GM21737 (cell line): ENCODE data around the gene SLC36A1.
"Not testable (repeated sequence)": the region's sequence is repeated elsewhere in the genome, so short reads cannot be mapped to it uniquely, and the experiment has no call there.

Experiments
- ATAC-seq: cut with Tn5 transposase; IDR thresholded peaks from one replicate; pipeline ENCODE4 v1.9.1; 2021; ENCODE audit warnings: mild to moderate bottlenecking, moderate library complexity; ENCODE audit not compliant: unreplicated experiment

The SLC36A1 gene

DNA sequence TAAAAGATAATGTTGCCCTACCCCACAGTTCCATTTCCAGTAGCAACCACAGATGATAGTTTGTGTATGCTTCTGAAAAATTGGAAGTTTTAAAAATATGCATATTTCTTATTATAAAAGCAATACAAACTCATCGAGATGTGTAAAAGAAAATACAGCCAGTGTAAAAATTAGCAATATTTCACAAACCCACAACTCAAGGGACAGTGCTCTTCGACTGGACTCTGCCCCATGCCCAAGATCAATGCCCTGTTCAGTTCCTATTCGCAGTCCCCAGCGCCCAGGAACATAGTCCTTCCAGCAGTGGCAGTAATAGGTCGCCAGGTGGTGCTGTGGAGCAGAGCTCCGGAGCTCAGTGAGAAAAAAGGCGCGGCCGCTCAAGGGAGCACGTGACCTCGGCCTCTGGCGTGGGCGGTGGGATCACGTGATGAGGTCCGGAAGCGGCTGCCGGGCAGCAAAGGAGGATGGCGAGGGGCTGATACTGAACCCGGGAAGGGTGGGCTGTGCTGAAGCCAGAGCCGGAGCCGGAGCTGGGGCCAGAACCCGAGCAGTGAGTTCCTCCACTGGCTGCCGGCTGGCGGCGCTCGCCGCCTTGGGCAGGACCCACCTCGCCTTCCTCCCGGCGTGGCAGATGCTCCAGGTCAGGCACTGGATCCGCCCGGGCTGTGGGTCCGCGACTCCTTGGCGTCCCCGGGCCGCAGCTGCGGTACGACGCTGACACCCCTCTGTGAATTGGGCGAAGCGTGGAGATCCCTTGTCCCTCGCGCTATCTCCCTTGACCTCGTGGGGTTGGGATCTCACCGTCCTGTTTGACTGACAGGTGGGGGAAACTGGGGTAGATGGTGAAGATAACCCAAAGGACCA is at the start of gene SLC36A1:
Gene SLC36A1, plus strand, starts transcription at position 430 of the 864 bp plus-strand sequence. CDS start 11,190 bp downstream, outside the sequence.
- ATAC-seq, result peak; percentile 90

- no peak for ATAC-seq
Observed at GRCh38 chr5:151405334-151406160, 41.9 kb upstream of the SLC36A1 start.

- ATAC-seq, result no peak
Observed at GRCh38 chr5:151406322-151406947, 41.0 kb upstream of the SLC36A1 start.

DNA sequence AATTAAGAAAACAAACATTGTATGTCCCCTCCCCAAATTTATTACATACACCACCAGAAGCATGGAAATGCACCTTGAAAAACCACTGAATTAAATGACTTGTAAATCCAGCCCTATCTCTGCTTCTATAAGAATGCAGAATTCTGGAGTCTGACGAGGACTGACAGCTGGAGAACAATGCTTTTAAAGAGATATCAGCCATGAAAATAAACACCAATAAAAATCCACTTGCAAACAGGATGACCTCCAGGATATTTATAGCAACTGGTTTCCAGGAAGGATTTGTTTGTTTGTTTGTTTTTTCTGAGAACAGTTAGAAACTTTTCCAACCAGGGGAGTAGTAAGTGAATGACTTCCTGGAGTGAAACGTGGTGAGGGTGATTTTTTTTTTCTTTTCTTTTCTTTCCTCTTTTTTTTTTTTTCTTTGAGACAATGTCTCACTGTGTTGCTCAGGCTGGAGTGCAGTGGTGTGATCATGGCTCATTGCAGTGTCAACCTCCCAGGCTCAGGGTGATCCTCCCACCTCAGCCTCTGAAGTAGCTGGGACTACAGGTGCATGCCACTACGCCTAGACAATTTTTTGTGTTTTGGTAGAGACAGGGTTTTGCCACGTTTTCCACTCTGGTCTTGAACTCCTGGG is 38.7 kb upstream of the SLC36A1 start:
- no peak for ATAC-seq

GRCh38 chr5:151413800-151414199 is 33.6 kb upstream of the SLC36A1 start:
- ATAC-seq, result no peak

GRCh38 chr5:151414536-151414935 is 32.9 kb upstream of the SLC36A1 start:
- ATAC-seq, result no peak

- ATAC-seq, result no peak
Observed at GRCh38 chr5:151417712-151418111, 29.7 kb upstream of the SLC36A1 start.

GRCh38 chr5:151420127-151420526 is 27.3 kb upstream of the SLC36A1 start:
- no peak for ATAC-seq

DNA sequence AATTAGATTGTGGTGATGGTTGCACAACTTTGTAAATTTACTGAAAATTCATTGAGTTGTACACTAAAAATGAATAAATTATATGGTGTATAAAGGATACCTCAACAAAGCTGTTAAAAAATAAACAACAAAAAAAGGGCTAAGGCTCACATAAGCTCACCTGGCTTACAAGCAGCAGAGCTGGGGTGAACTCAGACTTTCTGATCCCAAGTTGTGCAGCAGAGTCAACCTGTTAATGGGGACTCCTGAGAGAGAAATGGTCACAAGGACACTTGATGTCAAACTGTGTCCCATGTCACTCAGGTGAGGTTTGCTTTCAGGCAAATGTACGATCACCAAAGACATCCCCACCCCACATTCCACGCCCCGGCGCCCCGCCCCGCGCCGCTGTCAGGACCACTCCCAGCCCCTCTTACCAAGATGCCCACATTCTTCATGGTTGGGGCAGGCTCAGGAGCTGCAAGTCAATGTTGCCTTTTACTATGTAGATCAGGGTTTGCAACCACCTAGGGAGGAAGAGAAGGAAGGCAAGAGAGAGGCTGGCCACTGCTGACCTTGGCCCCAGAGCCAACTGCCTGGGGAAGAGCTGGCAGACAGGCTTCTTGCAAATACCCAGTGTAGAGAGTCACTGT is 22.4 kb upstream of the SLC36A1 start:
- no peak for ATAC-seq

DNA sequence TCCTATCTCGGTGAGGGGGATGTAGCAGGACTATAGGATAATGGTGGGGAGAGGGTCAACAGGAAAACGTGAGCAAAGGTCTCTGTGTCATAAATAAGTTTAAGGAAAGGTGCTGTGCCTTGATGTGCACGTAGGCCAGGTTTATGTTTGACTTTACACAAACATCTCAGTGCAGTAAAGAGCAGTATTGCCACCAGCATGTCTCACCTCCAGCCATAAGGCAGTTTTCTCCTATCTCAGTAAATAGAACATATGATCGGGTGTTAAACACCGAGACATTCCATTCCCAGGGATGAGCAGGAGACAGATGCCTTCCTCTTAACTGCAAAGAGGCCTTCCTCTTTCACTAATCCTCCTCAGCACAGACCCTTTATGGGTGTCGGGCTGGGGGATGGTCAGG is 21.1 kb upstream of the SLC36A1 start:
- ATAC-seq, result not testable (repeated sequence)

- peak; percentile 95 for ATAC-seq
Observed at GRCh38 chr5:151427258-151427657, 20.1 kb upstream of the SLC36A1 start.

- ATAC-seq, result no peak
Observed at GRCh38 chr5:151430731-151431130, 16.7 kb upstream of the SLC36A1 start.

- no peak for ATAC-seq
Observed at GRCh38 chr5:151431666-151432065, 15.7 kb upstream of the SLC36A1 start.

DNA sequence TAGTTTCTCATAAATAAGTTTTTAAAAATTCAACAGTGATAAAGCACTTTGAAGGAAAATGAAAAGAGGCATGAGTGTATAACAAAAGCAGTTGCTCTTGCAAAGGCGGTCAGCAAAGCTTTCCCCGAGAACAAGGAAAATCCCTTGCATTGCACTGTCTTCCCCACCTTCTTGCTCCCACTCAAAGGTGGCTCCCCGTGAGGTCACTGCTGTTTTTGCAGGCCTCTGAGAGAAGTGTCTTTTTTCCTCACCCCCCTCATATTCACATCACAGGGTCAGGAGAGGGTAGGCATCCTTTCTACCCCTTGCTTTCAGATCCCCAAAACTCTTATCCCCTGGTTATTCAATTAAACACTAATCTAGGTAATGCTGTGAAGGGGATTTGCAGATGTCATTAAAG is 15.2 kb upstream of the SLC36A1 start:
- no peak for ATAC-seq

DNA sequence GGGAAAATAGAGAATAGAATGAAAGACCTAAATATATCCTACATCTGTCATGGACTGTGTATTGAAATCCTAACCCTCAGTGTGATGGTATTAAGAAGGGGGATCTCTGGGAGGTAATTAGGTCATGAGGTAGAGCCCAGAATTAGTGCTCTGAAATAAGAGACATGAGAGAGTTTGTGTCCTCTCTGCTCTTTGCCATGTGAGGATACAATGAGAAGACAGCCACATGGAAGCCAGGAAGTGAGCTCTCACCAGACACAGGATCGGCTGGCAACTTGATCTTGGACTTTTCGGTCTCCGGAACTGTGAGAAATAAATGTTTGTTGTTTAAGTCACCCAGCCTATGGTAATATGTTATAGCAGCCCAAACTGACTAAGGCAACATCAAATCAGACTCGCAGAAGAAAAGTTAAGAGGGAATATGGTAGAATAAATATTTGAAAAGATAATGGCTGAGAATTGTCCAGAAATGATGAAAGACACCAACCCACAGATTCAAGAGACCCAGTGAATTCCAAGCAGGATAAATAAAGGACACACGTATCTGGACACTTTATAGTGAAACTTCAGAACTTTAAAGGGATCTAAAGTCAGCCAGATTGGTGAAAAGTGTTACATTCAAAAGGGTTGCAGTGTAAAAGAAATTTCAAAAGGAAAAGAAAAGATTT is 12.7 kb upstream of the SLC36A1 start:
- no peak for ATAC-seq

DNA sequence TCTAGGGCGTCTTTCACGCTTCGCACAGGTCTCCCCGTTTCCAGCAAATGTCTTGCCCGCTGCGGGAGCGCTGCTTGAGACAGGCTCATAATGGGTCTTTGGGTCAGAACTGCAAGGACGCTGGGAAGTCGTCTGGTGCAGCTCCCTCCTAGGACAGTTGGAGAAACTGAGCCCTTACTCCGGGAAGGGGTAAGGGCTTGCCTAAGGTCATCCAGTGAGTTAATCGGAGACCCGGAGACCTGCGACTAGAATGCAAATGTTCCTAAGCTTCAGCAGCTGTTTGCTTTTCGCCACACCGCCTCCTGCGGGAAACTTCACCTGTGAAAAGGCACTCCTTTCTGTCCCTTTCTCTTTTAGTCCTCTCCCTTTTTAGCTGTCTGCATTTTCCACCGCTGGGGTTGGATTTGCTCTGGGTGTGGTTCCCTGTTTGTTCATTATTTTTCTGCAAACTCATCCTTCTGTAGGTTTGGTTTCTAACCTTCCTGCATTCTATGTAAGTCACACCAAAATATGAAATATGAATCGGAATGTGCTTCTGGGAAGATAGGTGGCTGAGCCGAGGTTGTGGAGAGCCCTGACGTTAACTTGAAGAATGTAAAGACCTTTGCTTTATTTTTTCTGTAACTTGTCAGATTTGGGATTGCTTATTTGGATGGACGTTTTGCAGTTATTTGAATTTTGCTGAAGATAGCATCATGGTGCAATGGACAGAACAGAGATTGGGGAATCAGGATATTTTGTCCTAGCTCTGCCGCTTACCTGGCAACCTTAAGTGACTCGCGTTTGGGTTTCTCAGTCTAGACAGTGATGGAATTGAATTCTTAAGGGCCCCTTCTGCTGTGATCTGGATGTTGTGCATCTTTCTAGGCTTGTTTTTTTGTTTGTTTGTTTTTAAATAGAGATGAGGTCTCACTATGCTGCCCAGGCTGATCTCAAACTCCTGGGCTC is 909 bp downstream of the SLC36A1 start:
- ATAC-seq, result no peak

- ATAC-seq, result no peak
Observed at GRCh38 chr5:151449297-151449696, 1.9 kb downstream of the SLC36A1 start.

DNA sequence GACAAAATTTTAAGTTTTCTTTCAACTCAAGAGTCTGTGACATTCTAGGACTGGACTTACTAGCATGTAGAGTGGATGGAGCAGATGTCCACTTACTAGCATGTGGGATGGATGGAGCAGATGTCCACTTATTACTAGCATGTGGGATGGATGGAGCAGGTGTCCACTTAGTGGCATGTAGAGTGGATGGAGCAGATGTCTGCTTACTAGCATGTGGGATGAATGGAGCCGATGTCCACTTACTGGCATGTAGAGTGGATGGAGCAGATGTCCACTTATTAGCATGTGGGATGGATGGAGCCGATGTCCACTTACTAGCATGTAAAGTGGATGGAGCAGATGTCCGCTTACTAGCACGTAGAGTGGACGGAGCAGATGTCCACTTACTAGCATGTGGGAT is 2.4 kb downstream of the SLC36A1 start:
- no peak for ATAC-seq

GRCh38 chr5:151450605-151451004 is 3.2 kb downstream of the SLC36A1 start:
- ATAC-seq, result no peak
